ENCODE measurements around the gene MGAT3.

DNA sequence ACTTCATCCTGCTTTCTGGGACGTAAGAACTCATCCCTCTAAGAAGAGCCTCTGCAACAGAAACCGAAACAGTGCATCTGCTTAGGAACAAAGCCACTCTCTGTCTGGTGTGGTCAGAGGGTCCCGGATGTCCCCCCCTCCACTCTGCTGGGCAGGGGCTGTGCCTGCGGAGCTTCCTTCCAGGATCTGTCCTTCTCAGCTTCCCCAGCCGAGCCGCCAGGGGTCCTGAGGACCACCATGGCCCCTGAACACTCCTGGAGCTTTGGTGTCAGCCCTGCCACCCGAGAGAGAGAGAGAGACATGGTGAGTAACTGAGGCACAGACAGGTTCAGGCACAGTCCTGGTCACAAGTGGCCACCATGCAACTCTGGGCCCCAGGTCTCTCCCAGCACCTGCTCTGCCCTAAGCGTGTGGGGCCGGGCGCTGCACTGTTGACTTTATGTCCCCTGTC is 24.4 kb upstream of the MGAT3 start:
- TF ChIP-seq EZH2 (IDR thresholded peaks at IDR 0.05; ENCODE audit: borderline replicate concordance, insufficient read depth, low read length, poor library complexity, severe bottlenecking) (no peak), EP300 (conservative IDR thresholded peaks at IDR 0.05; ENCODE audit: poor library complexity, severe bottlenecking) (no peak), POLR2AphosphoS5 (IDR thresholded peaks at IDR 0.05) (no peak), SMC3 (conservative IDR thresholded peaks at IDR 0.05; ENCODE audit: poor library complexity) (no peak)
- TF ChIP-seq, protein P1, sequence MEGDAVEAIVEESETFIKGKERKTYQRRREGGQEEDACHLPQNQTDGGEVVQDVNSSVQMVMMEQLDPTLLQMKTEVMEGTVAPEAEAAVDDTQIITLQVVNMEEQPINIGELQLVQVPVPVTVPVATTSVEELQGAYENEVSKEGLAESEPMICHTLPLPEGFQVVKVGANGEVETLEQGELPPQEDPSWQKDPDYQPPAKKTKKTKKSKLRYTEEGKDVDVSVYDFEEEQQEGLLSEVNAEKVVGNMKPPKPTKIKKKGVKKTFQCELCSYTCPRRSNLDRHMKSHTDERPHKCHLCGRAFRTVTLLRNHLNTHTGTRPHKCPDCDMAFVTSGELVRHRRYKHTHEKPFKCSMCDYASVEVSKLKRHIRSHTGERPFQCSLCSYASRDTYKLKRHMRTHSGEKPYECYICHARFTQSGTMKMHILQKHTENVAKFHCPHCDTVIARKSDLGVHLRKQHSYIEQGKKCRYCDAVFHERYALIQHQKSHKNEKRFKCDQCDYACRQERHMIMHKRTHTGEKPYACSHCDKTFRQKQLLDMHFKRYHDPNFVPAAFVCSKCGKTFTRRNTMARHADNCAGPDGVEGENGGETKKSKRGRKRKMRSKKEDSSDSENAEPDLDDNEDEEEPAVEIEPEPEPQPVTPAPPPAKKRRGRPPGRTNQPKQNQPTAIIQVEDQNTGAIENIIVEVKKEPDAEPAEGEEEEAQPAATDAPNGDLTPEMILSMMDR (IDR thresholded peaks at IDR 0.05; ENCODE audit: poor library complexity, severe bottlenecking): no peak

Measured in neural cell (in vitro differentiated cells).